Measurements from ENCODE around the gene FZD8.

FZD8 gene

DNA sequence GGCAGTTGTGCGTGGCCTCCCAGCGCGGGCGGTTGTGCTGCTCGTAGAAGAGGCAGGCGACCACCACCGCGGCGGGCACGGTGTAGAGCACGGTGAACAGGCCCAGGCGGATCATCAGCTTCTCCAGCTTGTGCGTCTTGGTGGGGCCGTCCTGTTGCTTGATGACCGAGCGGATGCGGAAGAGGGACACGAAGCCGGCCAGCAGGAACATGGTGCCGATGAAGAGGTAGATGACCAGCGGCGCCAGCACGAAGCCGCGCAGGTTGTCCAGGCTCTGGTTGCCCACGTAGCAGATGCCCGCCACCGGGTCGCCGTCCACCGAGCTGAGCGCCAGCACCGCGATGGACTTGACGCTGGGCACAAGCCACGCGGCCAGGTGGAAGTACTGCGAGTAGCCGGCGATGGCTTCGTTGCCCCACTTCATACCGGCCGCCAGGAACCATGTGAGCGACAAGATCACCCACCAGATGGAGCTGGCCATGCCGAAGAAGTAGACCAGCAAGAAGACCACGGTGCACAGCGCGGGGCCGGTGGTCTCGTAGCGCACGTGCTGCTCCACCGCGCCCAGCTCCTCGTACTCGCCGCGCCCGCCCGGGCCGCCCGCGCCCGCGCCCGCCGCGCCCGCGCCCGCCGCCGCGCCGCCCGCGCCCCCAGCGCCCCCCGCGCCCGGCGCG lies 2.2 kb downstream of the FZD8 start:
- H3K27me3 ChIP-seq (ENCODE audit: control insufficient read depth in 3 of 3, insufficient read depth in 3 of 3, low read depth in 1 of 3, low read length in 3 of 3), result peaks cover 0 to 70% (median 4%) of the 10 kb centered on the region in 3 experiments
- H2AK5ac ChIP-seq (ENCODE audit: low read depth, low read length), result peak overlapping the region; percentile 94
- H3K4me3 ChIP-seq (ENCODE audit: low read length in 2 of 2), result peak overlapping the region; percentile 38 to 86
- peak overlapping the region; percentile 99 for H3K18ac ChIP-seq (ENCODE audit: low read length)
- peak overlapping the region; percentile 92 for H2AFZ ChIP-seq (ENCODE audit: low read length)
- H3K27ac ChIP-seq (replicated peaks; ENCODE audit: low read length), result peak overlapping the region; percentile 88
- peak overlapping the region; percentile 91 for H3K4ac ChIP-seq (ENCODE audit: low read length)
- peak overlapping the region; percentile 100 for H2BK5ac ChIP-seq (ENCODE audit: low read length)
- H3K4me1 ChIP-seq (ENCODE audit: control insufficient read depth in 2 of 2, insufficient read depth in 1 of 2, low read depth in 1 of 2, low read length in 2 of 2), result peaks cover 3 to 17% of the 10 kb centered on the region in 2 donors
- H3K4me2 ChIP-seq (ENCODE audit: insufficient read depth, low read length, poor library complexity, severe bottlenecking), result peak overlapping the region; percentile 72
- H3K9me3 ChIP-seq (replicated peaks in 1 of 2; ENCODE audit: control insufficient read depth in 2 of 2, insufficient read depth in 1 of 2, low read depth in 1 of 2, low read length in 2 of 2), result peaks cover 0 to 4% of the 10 kb centered on the region in 2 donors
- H3K36me3 ChIP-seq (replicated peaks in 1 of 2; ENCODE audit: control insufficient read depth in 2 of 2, insufficient read depth in 2 of 2, low read length in 2 of 2), result peaks cover 0 to 9% of the 10 kb centered on the region in 2 donors
- peak overlapping the region; percentile 94 for H4K91ac ChIP-seq (ENCODE audit: low read depth, low read length, poor library complexity)
- peak overlapping the region; percentile 92 for H2BK12ac ChIP-seq (ENCODE audit: low read length)
- no CpG with 5 or more reads among the region's 83 CpGs for WGBS, 2 donors (ENCODE audit: extremely low coverage in 2 of 2, insufficient read length in 2 of 2, insufficient replicate concordance in 1 of 2)
- H4K8ac ChIP-seq (ENCODE audit: low read depth, low read length), result no peak overlapping the region
- peaks cover 8% of the 10 kb centered on the region for H3K79me1 ChIP-seq (ENCODE audit: low read depth, low read length)
- H3K9ac ChIP-seq (ENCODE audit: low read depth, low read length, poor library complexity), result peak overlapping the region; percentile 99
- H3K23ac ChIP-seq (ENCODE audit: low read depth, low read length, poor library complexity), result peak overlapping the region; percentile 96
- DNase-seq (ENCODE audit: low spot score), result peak; percentile 43
- peak overlapping the region; percentile 51 for H2BK120ac ChIP-seq (ENCODE audit: low read depth, low read length)
- peak overlapping the region; percentile 39 for H3K14ac ChIP-seq (ENCODE audit: low read length)
- peak overlapping the region; percentile 86 for H2BK15ac ChIP-seq (ENCODE audit: low read length)

GRCh38 chr10:35639021-35639727 lies 2.9 kb downstream of the FZD8 start:
- no peak overlapping the region for H4K8ac ChIP-seq (ENCODE audit: low read depth, low read length)
- no peak overlapping the region for H3K4ac ChIP-seq (ENCODE audit: low read length)
- H3K27ac ChIP-seq (replicated peaks; ENCODE audit: low read length), result peak overlapping the region; percentile 88
- peak overlapping the region; percentile 100 for H2BK5ac ChIP-seq (ENCODE audit: low read length)
- peak overlapping the region; percentile 39 for H3K14ac ChIP-seq (ENCODE audit: low read length)
- no peak overlapping the region for H2AFZ ChIP-seq (ENCODE audit: low read length)
- H3K4me2 ChIP-seq (ENCODE audit: insufficient read depth, low read length, poor library complexity, severe bottlenecking), result peak overlapping the region; percentile 72
- H3K18ac ChIP-seq (ENCODE audit: low read length), result peak overlapping the region; percentile 99
- DNase-seq (ENCODE audit: low spot score), result peak; percentile 69
- H3K4me3 ChIP-seq (ENCODE audit: low read length in 2 of 2), result peak overlapping the region in 1 of 2 donors; percentile 86
- H2BK12ac ChIP-seq (ENCODE audit: low read length), result no peak overlapping the region
- H3K23ac ChIP-seq (ENCODE audit: low read depth, low read length, poor library complexity), result peak overlapping the region; percentile 96
- peak overlapping the region; percentile 94 for H4K91ac ChIP-seq (ENCODE audit: low read depth, low read length, poor library complexity)
- peak overlapping the region; percentile 51 for H2BK120ac ChIP-seq (ENCODE audit: low read depth, low read length)
- peaks cover 0 to 63% (median 4%) of the 10 kb centered on the region in 3 experiments for H3K27me3 ChIP-seq (ENCODE audit: control insufficient read depth in 3 of 3, insufficient read depth in 3 of 3, low read depth in 1 of 3, low read length in 3 of 3)
- H2AK5ac ChIP-seq (ENCODE audit: low read depth, low read length), result peak overlapping the region; percentile 94
- H3K36me3 ChIP-seq (replicated peaks in 1 of 2; ENCODE audit: control insufficient read depth in 2 of 2, insufficient read depth in 2 of 2, low read length in 2 of 2), result peaks cover 0 to 9% of the 10 kb centered on the region in 2 donors
- peaks cover 8% of the 10 kb centered on the region for H3K79me1 ChIP-seq (ENCODE audit: low read depth, low read length)
- H2BK15ac ChIP-seq (ENCODE audit: low read length), result peak overlapping the region; percentile 86
- peaks cover 0 to 4% of the 10 kb centered on the region in 2 donors for H3K9me3 ChIP-seq (replicated peaks in 1 of 2; ENCODE audit: control insufficient read depth in 2 of 2, insufficient read depth in 1 of 2, low read depth in 1 of 2, low read length in 2 of 2)
- H3K4me1 ChIP-seq (ENCODE audit: control insufficient read depth in 2 of 2, insufficient read depth in 1 of 2, low read depth in 1 of 2, low read length in 2 of 2), result peaks cover 1 to 17% of the 10 kb centered on the region in 2 donors
- H3K9ac ChIP-seq (ENCODE audit: low read depth, low read length, poor library complexity), result peak overlapping the region; percentile 99
- no CpG with 5 or more reads among the region's 57 CpGs for WGBS, 2 donors (ENCODE audit: extremely low coverage in 2 of 2, insufficient read length in 2 of 2, insufficient replicate concordance in 1 of 2)

- H3K23ac ChIP-seq (ENCODE audit: low read depth, low read length, poor library complexity), result no peak overlapping the region
- no peak overlapping the region for H2BK5ac ChIP-seq (ENCODE audit: low read length)
- no CpG with 5 or more reads among the region's 4 CpGs for WGBS, 2 donors (ENCODE audit: extremely low coverage in 2 of 2, insufficient read length in 2 of 2, insufficient replicate concordance in 1 of 2)
- no peak overlapping the region for H4K8ac ChIP-seq (ENCODE audit: low read depth, low read length)
- no peak overlapping the region for H3K9ac ChIP-seq (ENCODE audit: low read depth, low read length, poor library complexity)
- H3K18ac ChIP-seq (ENCODE audit: low read length), result no peak overlapping the region
- H3K4me1 ChIP-seq (ENCODE audit: control insufficient read depth in 2 of 2, insufficient read depth in 1 of 2, low read depth in 1 of 2, low read length in 2 of 2), result peaks cover 1 to 15% of the 10 kb centered on the region in 2 donors
- peaks cover 0 to 4% of the 10 kb centered on the region in 2 donors for H3K9me3 ChIP-seq (replicated peaks in 1 of 2; ENCODE audit: control insufficient read depth in 2 of 2, insufficient read depth in 1 of 2, low read depth in 1 of 2, low read length in 2 of 2)
- H3K4me3 ChIP-seq (ENCODE audit: low read length in 2 of 2), result peak overlapping the region in 1 of 2 donors; percentile 65
- H2BK15ac ChIP-seq (ENCODE audit: low read length), result no peak overlapping the region
- peak overlapping the region; percentile 40 for H3K4me2 ChIP-seq (ENCODE audit: insufficient read depth, low read length, poor library complexity, severe bottlenecking)
- H3K79me1 ChIP-seq (ENCODE audit: low read depth, low read length), result peaks cover 8% of the 10 kb centered on the region
- no peak overlapping the region for H4K91ac ChIP-seq (ENCODE audit: low read depth, low read length, poor library complexity)
- H3K14ac ChIP-seq (ENCODE audit: low read length), result no peak overlapping the region
- H3K36me3 ChIP-seq (replicated peaks in 1 of 2; ENCODE audit: control insufficient read depth in 2 of 2, insufficient read depth in 2 of 2, low read length in 2 of 2), result peaks cover 0 to 9% of the 10 kb centered on the region in 2 donors
- peak overlapping the region; percentile 89 for H3K27ac ChIP-seq (replicated peaks; ENCODE audit: low read length)
- no peak overlapping the region for H2BK12ac ChIP-seq (ENCODE audit: low read length)
- no peak for DNase-seq (ENCODE audit: low spot score)
- H2AK5ac ChIP-seq (ENCODE audit: low read depth, low read length), result no peak overlapping the region
- H2AFZ ChIP-seq (ENCODE audit: low read length), result no peak overlapping the region
- H3K27me3 ChIP-seq (ENCODE audit: control insufficient read depth in 3 of 3, insufficient read depth in 3 of 3, low read depth in 1 of 3, low read length in 3 of 3), result peaks cover 0 to 53% (median 0%) of the 10 kb centered on the region in 3 experiments
- no peak overlapping the region for H3K4ac ChIP-seq (ENCODE audit: low read length)
- no peak overlapping the region for H2BK120ac ChIP-seq (ENCODE audit: low read depth, low read length)
Observed at GRCh38 chr10:35638101-35638500, 4.0 kb downstream of the FZD8 start.

GRCh38 chr10:35637462-35637861 lies 4.6 kb downstream of the FZD8 start:
- H2BK12ac ChIP-seq (ENCODE audit: low read length), result no peak overlapping the region
- no peak overlapping the region for H3K23ac ChIP-seq (ENCODE audit: low read depth, low read length, poor library complexity)
- no peak overlapping the region for H3K4me2 ChIP-seq (ENCODE audit: insufficient read depth, low read length, poor library complexity, severe bottlenecking)
- no peak overlapping the region for H3K4me3 ChIP-seq (ENCODE audit: low read length in 2 of 2)
- peak overlapping the region; percentile 89 for H3K27ac ChIP-seq (replicated peaks; ENCODE audit: low read length)
- H3K79me1 ChIP-seq (ENCODE audit: low read depth, low read length), result peaks cover 7% of the 10 kb centered on the region
- no peak overlapping the region for H2AK5ac ChIP-seq (ENCODE audit: low read depth, low read length)
- H3K4ac ChIP-seq (ENCODE audit: low read length), result no peak overlapping the region
- DNase-seq (ENCODE audit: low spot score), result peak; percentile 92
- no peak overlapping the region for H2BK15ac ChIP-seq (ENCODE audit: low read length)
- no peak overlapping the region for H3K18ac ChIP-seq (ENCODE audit: low read length)
- no peak overlapping the region for H4K8ac ChIP-seq (ENCODE audit: low read depth, low read length)
- no peak overlapping the region for H3K14ac ChIP-seq (ENCODE audit: low read length)
- no peak overlapping the region for H2BK5ac ChIP-seq (ENCODE audit: low read length)
- H3K4me1 ChIP-seq (ENCODE audit: control insufficient read depth in 2 of 2, insufficient read depth in 1 of 2, low read depth in 1 of 2, low read length in 2 of 2), result peaks cover 6 to 14% of the 10 kb centered on the region in 2 donors
- H3K9me3 ChIP-seq (replicated peaks in 1 of 2; ENCODE audit: control insufficient read depth in 2 of 2, insufficient read depth in 1 of 2, low read depth in 1 of 2, low read length in 2 of 2), result peaks cover 0 to 4% of the 10 kb centered on the region in 2 donors
- H2BK120ac ChIP-seq (ENCODE audit: low read depth, low read length), result no peak overlapping the region
- no CpG with 5 or more reads among the region's 8 CpGs for WGBS, 2 donors (ENCODE audit: extremely low coverage in 2 of 2, insufficient read length in 2 of 2, insufficient replicate concordance in 1 of 2)
- H4K91ac ChIP-seq (ENCODE audit: low read depth, low read length, poor library complexity), result no peak overlapping the region
- peaks cover 0 to 9% of the 10 kb centered on the region in 2 donors for H3K36me3 ChIP-seq (replicated peaks in 1 of 2; ENCODE audit: control insufficient read depth in 2 of 2, insufficient read depth in 2 of 2, low read length in 2 of 2)
- H2AFZ ChIP-seq (ENCODE audit: low read length), result peak overlapping the region; percentile 51
- H3K9ac ChIP-seq (ENCODE audit: low read depth, low read length, poor library complexity), result no peak overlapping the region
- peaks cover 0 to 47% (median 0%) of the 10 kb centered on the region in 3 experiments for H3K27me3 ChIP-seq (ENCODE audit: control insufficient read depth in 3 of 3, insufficient read depth in 3 of 3, low read depth in 1 of 3, low read length in 3 of 3)
